HG03521 (cell line): Measurements from ENCODE around the gene CCNH.
A peak's percentile ranks its signal among the peaks of the same experiment; 100 is the strongest.

ENCODE experiments used
- ATAC-seq: cut with Tn5 transposase; IDR thresholded peaks from one replicate; pipeline ENCODE4 v1.9.1; 2021; ENCODE audit warnings: mild to moderate bottlenecking, moderate library complexity; ENCODE audit not compliant: unreplicated experiment

Gene CCNH

GRCh38 chr5:87403899-87404298, 8.8 kb downstream of the CCNH start:
- no peak for ATAC-seq

- no peak for ATAC-seq
These were observed 9.3 kb downstream of the CCNH start for GRCh38 chr5:87403409-87403808.

GRCh38 chr5:87401626-87402025, 11.1 kb downstream of the CCNH start:
- no peak for ATAC-seq

GRCh38 chr5:87400305-87400899, 12.3 kb downstream of the CCNH start:
- ATAC-seq = peak; percentile 53

- ATAC-seq = no peak
These were observed 13.0 kb downstream of the CCNH start for GRCh38 chr5:87399720-87400119.

GRCh38 chr5:87398981-87399614, 13.6 kb downstream of the CCNH start:
- no peak for ATAC-seq

- no peak for ATAC-seq
These were observed 18.1 kb downstream of the CCNH start for GRCh38 chr5:87394411-87395165.

- ATAC-seq = no peak
These were observed 19.4 kb downstream of the CCNH start for GRCh38 chr5:87393331-87393730.

- no peak for ATAC-seq
These were observed 19.9 kb downstream of the CCNH start for GRCh38 chr5:87392801-87393200.

- ATAC-seq = no peak
These were observed 20.6 kb downstream of the CCNH start for GRCh38 chr5:87392170-87392569.

GRCh38 chr5:87390576-87391199, 22.0 kb downstream of the CCNH start:
- ATAC-seq = no peak

GRCh38 chr5:87390075-87390474, 22.7 kb downstream of the CCNH start:
- peak; percentile 46 for ATAC-seq

- ATAC-seq = no peak
These were observed 23.3 kb downstream of the CCNH start for GRCh38 chr5:87389296-87390034.

GRCh38 chr5:87388129-87388528, 24.6 kb downstream of the CCNH start:
- no peak for ATAC-seq

- no peak for ATAC-seq
These were observed 26.9 kb downstream of the CCNH start for GRCh38 chr5:87385802-87386201.

GRCh38 chr5:87383216-87383615, 29.5 kb downstream of the CCNH start:
- no peak for ATAC-seq

GRCh38 chr5:87382224-87382623, 30.5 kb downstream of the CCNH start:
- ATAC-seq = no peak

GRCh38 chr5:87372705-87373104, 40.0 kb downstream of the CCNH start:
- no peak for ATAC-seq

GRCh38 chr5:87369431-87369830, 43.3 kb downstream of the CCNH start:
- no peak for ATAC-seq

- no peak for ATAC-seq
These were observed 44.1 kb downstream of the CCNH start for GRCh38 chr5:87368601-87369000.

- no peak for ATAC-seq
These were observed 45.5 kb downstream of the CCNH start for GRCh38 chr5:87367243-87367642.
